PC-3 (cell line): ENCODE measurements around the gene CRYBG2.

Experiments used
- CTCF ChIP-seq: fragments of 300-600 bp; sonication (generic); conservative IDR thresholded peaks from 2 replicates; pipeline ENCODE4 v1.5.1; 2017; ENCODE audit warnings: antibody characterized with exemption, low read depth, mild to moderate bottlenecking, low read length
- EZH2 ChIP-seq: fragments of 300-600 bp; sonication (generic); IDR thresholded peaks from one replicate; pipeline ENCODE4 v1.6.1; 2017; ENCODE audit warnings: antibody characterized with exemption, mild to moderate bottlenecking, low read length; ENCODE audit not compliant: unreplicated experiment
- EZH2phosphoT487 ChIP-seq: fragments of 300-600 bp; sonication (generic); IDR thresholded peaks from 2 replicates; pipeline ENCODE4 v1.6.1; 2018; ENCODE audit warnings: mild to moderate bottlenecking, antibody characterized with exemption, low read length, borderline replicate concordance

- TF ChIP-seq CTCF (no peak), EZH2 (no peak), EZH2phosphoT487 (no peak)
Measured at GRCh38 chr1:26362331-26362730, 8.4 kb upstream of the CRYBG2 start.
